PC-3 (cell line): ENCODE results near the gene LTBP1. TPM values are rescaled to one million over a fixed set of nuclear protein-coding genes. Genes with fewer than 3 reads are reported as not detected.

Experiments
- ATAC-seq: fragments of 200-7000 bp; cut with Tn5 transposase; 2 replicates; pipeline ENCODE4 v1.9.1; 2020; ENCODE audit warnings: mild to moderate bottlenecking, moderate library complexity
- BruUV-seq: library from RNA; stranded (reverse); fragments of 400-500 nt; replicated peaks from 2 replicates; lab custom pipeline; 2021; lab: Mats Ljungman, UMichigan
- CTCF ChIA-PET: fragments of 300-600 bp; sonication (Branson Sonifier 250); formaldehyde crosslinking; loops from one replicate; lab custom pipeline; 2022; ENCODE audit warnings: antibody characterized with exemption; lab: Charles Lee
- POLR2A ChIA-PET: fragments of 300-600 bp; sonication (Branson Sonifier 250); formaldehyde crosslinking; loops from one replicate; lab custom pipeline; 2022; ENCODE audit warnings: antibody characterized with exemption; ENCODE audit not compliant: unreplicated experiment; lab: Charles Lee
- DNase-seq: peaks from one replicate; pipeline ENCODE4 v3.0.0-alpha.2; 2015
- H2AFZ ChIP-seq: fragments of 300-600 bp; sonication (generic); 2 replicates; pipeline ENCODE4 v1.6.0; 2016; ENCODE audit warnings: antibody characterized with exemption, low read length
- H3F3A ChIP-seq: fragments of 300-600 bp; sonication (generic); one replicate; pipeline ENCODE4 v1.6.0; 2017; ENCODE audit warnings: antibody characterized with exemption, low read length, control low read depth, mild to moderate bottlenecking; ENCODE audit not compliant: unreplicated experiment
- H3K27ac ChIP-seq: fragments of 300-600 bp; sonication (generic); 2 replicates; pipeline ENCODE4 v1.5.1; 2016; ENCODE audit warnings: mild to moderate bottlenecking, low read length
- H3K27me3 ChIP-seq: fragments of 300-600 bp; sonication (generic); 2 replicates; pipeline ENCODE4 v1.6.1; 2016; ENCODE audit warnings: low read length, mixed read lengths
- H3K36me3 ChIP-seq: fragments of 300-600 bp; sonication (generic); 2 replicates; pipeline ENCODE4 v1.6.1; 2016; ENCODE audit warnings: low read depth, mixed run types, low read length, mixed read lengths
- H3K4me1 ChIP-seq: fragments of 300-600 bp; sonication (generic); 2 replicates; pipeline ENCODE4 v1.5.1; 2016; ENCODE audit warnings: low read length; ENCODE audit not compliant: insufficient read depth
- H3K4me2 ChIP-seq: fragments of 300-600 bp; sonication (generic); 2 replicates; pipeline ENCODE4 v1.6.0; 2016; ENCODE audit warnings: low read length
- H3K4me3 ChIP-seq: fragments of 300-600 bp; sonication (generic); 2 replicates; pipeline ENCODE4 v1.5.1; 2016; ENCODE audit warnings: mild to moderate bottlenecking, low read length, mixed read lengths
- H3K79me2 ChIP-seq: fragments of 300-600 bp; sonication (generic); 2 replicates; pipeline ENCODE4 v1.6.1; 2017; ENCODE audit warnings: low read length, mixed read lengths
- H3K9ac ChIP-seq: fragments of 300-600 bp; sonication (generic); 2 replicates; pipeline ENCODE4 v1.6.0; 2016; ENCODE audit warnings: mild to moderate bottlenecking, low read length
- H3K9me2 ChIP-seq: fragments of 300-600 bp; sonication (generic); replicated peaks from 2 replicates; pipeline ENCODE4 v1.6.1; 2016; ENCODE audit warnings: mixed run types, low read length, mixed read lengths
- H3K9me3 ChIP-seq: fragments of 300-600 bp; sonication (generic); 2 replicates; pipeline ENCODE4 v1.6.1; 2016; ENCODE audit warnings: low read length, mixed read lengths
- H4K20me1 ChIP-seq: fragments of 300-600 bp; sonication (generic); 2 replicates; pipeline ENCODE4 v1.6.1; 2016; ENCODE audit warnings: low read length, mixed read lengths
- EZH2 ChIP-seq: fragments of 300-600 bp; sonication (generic); IDR thresholded peaks from one replicate; pipeline ENCODE4 v1.6.1; 2017; ENCODE audit warnings: antibody characterized with exemption, mild to moderate bottlenecking, low read length; ENCODE audit not compliant: unreplicated experiment
- EZH2phosphoT487 ChIP-seq: fragments of 300-600 bp; sonication (generic); IDR thresholded peaks from 2 replicates; pipeline ENCODE4 v1.6.1; 2018; ENCODE audit warnings: mild to moderate bottlenecking, antibody characterized with exemption, low read length, borderline replicate concordance
- intact Hi-C: fragments of 100-400 bp; cut with micrococcal nuclease; formaldehyde crosslinking; loops from 2 replicates; pipeline ENCODE4 v1.9.0; 2023
- total RNA-seq: library from RNA; depleted of rRNA; stranded (reverse); fragments of >200 nt; gene quantifications from 2 replicates; pipeline ENCODE4 v1.2.3, GENCODE V29; 2014
- TF ChIP-seq, protein P1 (sequence below): fragments of 300-600 bp; sonication (generic); conservative IDR thresholded peaks from 2 replicates; pipeline ENCODE4 v1.5.1; 2017; ENCODE audit warnings: antibody characterized with exemption, low read depth, mild to moderate bottlenecking, low read length

Gene LTBP1
- total RNA-seq, 1 experiment from 2014 or later: 45.9 TPM

DNA sequence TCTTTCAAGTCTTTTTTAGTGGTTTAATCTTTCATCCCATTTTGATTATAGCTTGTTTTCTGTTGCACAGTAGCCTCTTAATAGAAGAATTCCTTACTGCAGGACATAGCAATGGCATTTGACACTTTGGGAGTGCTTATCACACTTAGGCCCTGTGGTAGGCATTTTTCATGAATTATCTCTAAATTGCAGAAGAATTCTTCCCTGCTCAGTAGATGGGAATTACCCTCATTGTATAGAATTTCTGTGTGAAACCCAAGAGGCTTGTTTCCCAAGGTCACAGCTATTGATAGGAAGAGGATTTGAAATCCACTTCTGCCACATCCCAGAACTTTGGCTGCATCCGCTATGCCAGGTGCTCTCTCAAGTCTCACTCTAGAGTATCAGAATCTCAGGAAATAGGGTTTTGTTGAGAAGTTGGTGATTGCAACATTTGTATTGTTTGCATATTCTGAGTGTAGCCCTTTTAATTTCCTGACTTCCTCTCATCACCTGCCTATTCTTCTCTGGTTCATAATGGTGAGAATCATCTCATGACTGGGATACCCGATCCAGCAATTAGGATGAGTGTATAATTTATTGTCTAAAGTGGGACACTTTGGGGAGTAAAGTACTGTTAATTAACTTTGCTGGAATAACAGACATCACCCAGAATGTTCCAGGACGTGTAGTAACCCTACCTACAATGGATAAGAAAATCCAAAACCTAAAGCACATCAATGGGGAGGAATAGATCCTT is 274.5 kb downstream of the LTBP1 start:
- H3K4me3 ChIP-seq: no peak overlapping the region
- ChIA-PET POLR2A (no interaction called here), CTCF (no interaction called here)
- H3K9me2 ChIP-seq: no peaks in the 10 kb centered on the region
- H3K9ac ChIP-seq: no peak overlapping the region
- H3K27me3 ChIP-seq: no peaks in the 10 kb centered on the region
- H3K27ac ChIP-seq: no peak overlapping the region
- no peaks in the 10 kb centered on the region for H3K79me2 ChIP-seq
- H3K36me3 ChIP-seq: no peaks in the 10 kb centered on the region
- ATAC-seq: no peak
- BruUV-seq: no TSS peak
- H4K20me1 ChIP-seq: no peaks in the 10 kb centered on the region
- no peak for DNase-seq
- no peak overlapping the region for H3K4me2 ChIP-seq
- H3F3A ChIP-seq: no peaks in the 10 kb centered on the region
- intact Hi-C loops: no loop called here
- H3K4me1 ChIP-seq: peaks cover 13% of the 10 kb centered on the region
- H2AFZ ChIP-seq: no peak overlapping the region
- H3K9me3 ChIP-seq: no peaks in the 10 kb centered on the region
- TF ChIP-seq, protein P1, sequence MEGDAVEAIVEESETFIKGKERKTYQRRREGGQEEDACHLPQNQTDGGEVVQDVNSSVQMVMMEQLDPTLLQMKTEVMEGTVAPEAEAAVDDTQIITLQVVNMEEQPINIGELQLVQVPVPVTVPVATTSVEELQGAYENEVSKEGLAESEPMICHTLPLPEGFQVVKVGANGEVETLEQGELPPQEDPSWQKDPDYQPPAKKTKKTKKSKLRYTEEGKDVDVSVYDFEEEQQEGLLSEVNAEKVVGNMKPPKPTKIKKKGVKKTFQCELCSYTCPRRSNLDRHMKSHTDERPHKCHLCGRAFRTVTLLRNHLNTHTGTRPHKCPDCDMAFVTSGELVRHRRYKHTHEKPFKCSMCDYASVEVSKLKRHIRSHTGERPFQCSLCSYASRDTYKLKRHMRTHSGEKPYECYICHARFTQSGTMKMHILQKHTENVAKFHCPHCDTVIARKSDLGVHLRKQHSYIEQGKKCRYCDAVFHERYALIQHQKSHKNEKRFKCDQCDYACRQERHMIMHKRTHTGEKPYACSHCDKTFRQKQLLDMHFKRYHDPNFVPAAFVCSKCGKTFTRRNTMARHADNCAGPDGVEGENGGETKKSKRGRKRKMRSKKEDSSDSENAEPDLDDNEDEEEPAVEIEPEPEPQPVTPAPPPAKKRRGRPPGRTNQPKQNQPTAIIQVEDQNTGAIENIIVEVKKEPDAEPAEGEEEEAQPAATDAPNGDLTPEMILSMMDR: no peak
- TF ChIP-seq EZH2phosphoT487 (no peak), EZH2 (no peak)

DNA sequence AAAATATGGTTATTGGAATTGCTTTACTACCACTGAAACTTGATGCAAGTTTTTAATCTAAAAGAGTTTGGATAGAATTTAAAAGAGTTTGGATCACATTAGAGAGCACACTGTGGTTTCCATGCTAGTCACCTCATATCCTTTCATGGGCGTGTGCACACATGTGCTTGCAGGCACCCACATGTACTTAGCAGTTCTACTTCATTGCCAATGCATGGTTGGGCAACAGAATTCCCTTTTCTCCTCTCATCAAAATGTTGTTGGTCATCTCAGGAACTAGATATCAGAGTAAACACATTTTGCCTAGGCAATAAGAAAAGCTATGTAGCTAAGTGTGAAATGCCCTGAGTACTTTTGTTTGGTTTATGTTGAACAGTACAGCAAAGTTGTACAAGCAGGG is 275.6 kb downstream of the LTBP1 start:
- H3K27me3 ChIP-seq: no peaks in the 10 kb centered on the region
- H4K20me1 ChIP-seq: no peaks in the 10 kb centered on the region
- H3K79me2 ChIP-seq: no peaks in the 10 kb centered on the region
- peaks cover 14% of the 10 kb centered on the region for H3K4me1 ChIP-seq
- POLR2A ChIA-PET: no interaction called here
- ATAC-seq: no peak
- H3K36me3 ChIP-seq: no peaks in the 10 kb centered on the region
- no peaks in the 10 kb centered on the region for H3F3A ChIP-seq
- no peak overlapping the region for H3K9ac ChIP-seq
- intact Hi-C loops: no loop called here
- H3K27ac ChIP-seq: no peak overlapping the region
- no peak overlapping the region for H3K4me2 ChIP-seq
- no peaks in the 10 kb centered on the region for H3K9me2 ChIP-seq
- H2AFZ ChIP-seq: no peak overlapping the region
- no peak overlapping the region for H3K4me3 ChIP-seq
- H3K9me3 ChIP-seq: no peaks in the 10 kb centered on the region
- CTCF ChIA-PET: no interaction called here
- no TSS peak for BruUV-seq
- no peak for TF ChIP-seq EZH2
- no peak for DNase-seq

DNA sequence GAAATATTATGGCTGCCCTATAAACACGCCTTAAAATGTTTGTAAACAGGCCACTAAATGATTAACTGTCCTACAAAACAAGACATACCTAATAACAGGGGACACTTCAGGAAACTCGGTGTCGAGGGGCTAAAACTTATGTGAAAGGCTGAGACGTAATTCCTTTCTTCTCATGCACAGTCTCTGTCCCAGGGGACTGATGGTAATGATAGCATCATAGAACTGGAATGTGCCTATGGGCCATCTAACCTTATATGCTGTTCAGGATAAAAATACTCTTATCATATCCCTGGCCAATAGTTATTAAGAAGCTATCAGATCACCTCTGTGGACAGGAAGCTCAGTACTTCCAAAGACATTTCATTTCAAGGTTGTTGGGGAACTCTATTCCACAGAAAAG is 277.1 kb downstream of the LTBP1 start:
- Histone ChIP-seq H3K9ac (no peak overlapping the region), H4K20me1 (no peaks in the 10 kb centered on the region), H3F3A (no peaks in the 10 kb centered on the region), H2AFZ (no peak overlapping the region), H3K9me2 (no peaks in the 10 kb centered on the region), H3K79me2 (no peaks in the 10 kb centered on the region), H3K9me3 (no peaks in the 10 kb centered on the region), H3K4me1 (peaks cover 24% of the 10 kb centered on the region), H3K27me3 (no peaks in the 10 kb centered on the region), H3K36me3 (no peaks in the 10 kb centered on the region), H3K4me3 (no peak overlapping the region), H3K4me2 (no peak overlapping the region), H3K27ac (no peak overlapping the region)
- CTCF ChIA-PET: no interaction called here
- DNase-seq (no peak), ATAC-seq (no peak)
- POLR2A ChIA-PET: no interaction called here
- no TSS peak for BruUV-seq
- intact Hi-C loops: no loop called here
- TF ChIP-seq, protein P1: no peak
